GM23248 (cell line): ENCODE results near the gene SELENOO.

Source experiments
- EZH2 ChIP-seq: fragments of 200-600 bp; sonication (generic); IDR thresholded peaks from 2 replicates; pipeline ENCODE4 v1.6.1; 2018; ENCODE audit warnings: antibody characterized with exemption, mild to moderate bottlenecking; ENCODE audit not compliant: insufficient read depth, poor library complexity, severe bottlenecking
- EZH2phosphoT487 ChIP-seq: fragments of 200-600 bp; sonication (generic); IDR thresholded peaks from 2 replicates; pipeline ENCODE4 v1.6.1; 2018; ENCODE audit warnings: antibody characterized with exemption, moderate library complexity, mild to moderate bottlenecking, low read depth; ENCODE audit not compliant: insufficient read depth

DNA sequence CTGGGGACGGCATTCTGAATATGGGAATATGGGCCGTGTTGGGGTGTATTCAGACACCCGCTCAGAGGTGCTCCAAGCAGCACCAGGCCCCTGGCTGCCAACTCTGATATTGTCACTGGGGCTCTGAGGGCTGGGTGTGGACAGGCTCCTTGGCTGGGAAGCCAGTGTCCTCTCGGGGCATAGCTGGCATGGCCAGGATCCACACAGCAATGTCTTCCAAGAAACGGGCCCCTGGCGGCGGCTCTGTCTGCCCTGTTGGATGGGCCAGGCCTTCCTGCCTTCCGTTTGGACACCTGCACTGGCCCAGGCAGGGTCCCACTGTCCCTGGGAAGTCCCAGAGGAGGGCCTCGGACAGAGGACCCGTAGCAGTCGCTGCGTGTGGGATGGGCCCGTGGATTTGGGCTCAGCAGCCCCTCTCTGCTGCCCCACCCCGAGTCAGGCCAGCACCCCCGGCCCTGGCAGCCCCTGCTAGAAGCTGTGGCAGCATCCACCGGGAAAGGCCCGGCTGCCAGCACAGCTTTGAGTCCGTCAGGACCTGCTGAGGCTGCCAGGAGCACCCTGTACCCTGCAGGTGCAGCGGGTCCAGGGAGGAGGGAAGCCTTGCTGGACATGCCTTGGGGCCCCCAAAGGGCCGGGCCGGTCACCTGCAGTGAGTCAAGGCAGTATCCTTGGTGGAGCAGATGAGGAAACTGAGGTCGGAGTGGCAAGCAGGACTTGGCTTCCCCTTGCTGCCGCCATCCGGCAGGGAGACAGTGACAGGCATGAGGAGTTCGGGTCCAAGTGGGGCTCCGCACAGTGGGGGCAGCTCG lies 26.2 kb upstream of the SELENOO start:
- TF ChIP-seq EZH2 (no peak), EZH2phosphoT487 (no peak)
